HepG2 (cell line): ENCODE results near the gene COL9A3. TPM values are rescaled to one million over a fixed set of nuclear protein-coding genes. Genes with fewer than 3 reads are reported as not detected.

ENCODE experiments used
- CBX5 ChIP-seq: sonication (generic); formaldehyde crosslinking; IDR thresholded peaks from 2 replicates; pipeline ENCODE4 v1.4.0; 2020; ENCODE audit warnings: missing genetic modification reagents, borderline replicate concordance
- CEBPB ChIP-seq: IDR thresholded peaks from 2 replicates; pipeline ENCODE4 v1.6.1; 2011; ENCODE audit warnings: low read depth, low read length, improper control_type of control experiment, borderline replicate concordance
- CHD2 ChIP-seq: IDR thresholded peaks from 2 replicates; pipeline ENCODE4 v1.6.1; 2011; ENCODE audit warnings: low read depth, low read length, improper control_type of control experiment
- HNF4G ChIP-seq, 2 experiments: sonication (generic) in 1 of 2; formaldehyde crosslinking in 1 of 2; IDR thresholded peaks; 2 replicates each; pipeline versions ENCODE4 v1.4.0 to v1.6.1; 2011 to 2020; ENCODE audit warnings: borderline replicate concordance in 2 of 2, low read depth in 2 of 2, mild to moderate bottlenecking in 2 of 2, low read length in 1 of 2, missing genetic modification reagents in 1 of 2, moderate library complexity in 1 of 2
- HOXA9 ChIP-seq: sonication (generic); formaldehyde crosslinking; IDR thresholded peaks from 2 replicates; pipeline ENCODE4 v1.8.1; 2022; ENCODE audit warnings: missing genetic modification reagents, mild to moderate bottlenecking, moderate library complexity, borderline replicate concordance
- KAT8 ChIP-seq: IDR thresholded peaks from 2 replicates; pipeline ENCODE4 v1.6.1; 2016; ENCODE audit warnings: missing genetic modification reagents, missing compliant biosample characterization
- LBX2 ChIP-seq: sonication (generic); formaldehyde crosslinking; IDR thresholded peaks from 2 replicates; pipeline ENCODE4 v1.5.0; 2020; ENCODE audit warnings: missing genetic modification reagents, mild to moderate bottlenecking, borderline replicate concordance
- NFKB2 ChIP-seq: sonication (generic); formaldehyde crosslinking; IDR thresholded peaks from 2 replicates; pipeline ENCODE4 v1.4.0; 2020; ENCODE audit warnings: missing genetic modification reagents, borderline replicate concordance
- PLSCR1 ChIP-seq: sonication (generic); formaldehyde crosslinking; IDR thresholded peaks from 2 replicates; pipeline ENCODE4 v1.5.0; 2020; ENCODE audit warnings: missing genetic modification reagents, mild to moderate bottlenecking, borderline replicate concordance
- STAT5B ChIP-seq: sonication (generic); formaldehyde crosslinking; IDR thresholded peaks from 2 replicates; pipeline ENCODE4 v1.4.0; 2020; ENCODE audit warnings: missing genetic modification reagents
- TBX2 ChIP-seq: sonication (generic); formaldehyde crosslinking; IDR thresholded peaks from 2 replicates; pipeline ENCODE4 v1.5.0; 2020; ENCODE audit warnings: missing genetic modification reagents, mild to moderate bottlenecking, borderline replicate concordance
- TRIM24 ChIP-seq: sonication (generic); formaldehyde crosslinking; IDR thresholded peaks from 2 replicates; pipeline ENCODE4 v1.8.0; 2022; ENCODE audit warnings: mild to moderate bottlenecking, missing genetic modification reagents
- ZMAT3 ChIP-seq: sonication (generic); formaldehyde crosslinking; conservative IDR thresholded peaks from 2 replicates; pipeline ENCODE4 v1.7.0; 2021; ENCODE audit warnings: missing genetic modification reagents
- ZNF350 ChIP-seq: sonication (generic); formaldehyde crosslinking; IDR thresholded peaks from 2 replicates; pipeline ENCODE4 v1.4.0; 2020; ENCODE audit warnings: mild to moderate bottlenecking, low read depth, missing genetic modification reagents, borderline replicate concordance
- ZNF44 ChIP-seq: sonication (generic); formaldehyde crosslinking; IDR thresholded peaks from 2 replicates; pipeline ENCODE4 v1.5.1; 2020; ENCODE audit warnings: mild to moderate bottlenecking, missing genetic modification reagents
- ZSCAN21 ChIP-seq: sonication (generic); formaldehyde crosslinking; IDR thresholded peaks from 2 replicates; pipeline ENCODE4 v1.8.0; 2022; ENCODE audit warnings: mild to moderate bottlenecking, missing genetic modification reagents, moderate library complexity, borderline replicate concordance
- polyA plus RNA-seq, 8 experiments: library from polyadenylated mRNA; depleted of rRNA in 3 of 8; stranded (reverse) in 7 of 8; unstranded in 1 of 8; fragments of >200 nt; fragmentation: Illumina TruSeq in 4 of 8; extraction: Trizol in 4 of 8; gene quantifications; 2 replicates each; pipeline versions ENCODE4 v1.2.1 to v1.2.3, GENCODE V29; 2011 to 2016; ENCODE audit warnings: low read depth in 4 of 8, missing spikeins in 1 of 8, mixed read lengths in 1 of 8; ENCODE audit not compliant: insufficient read depth in 1 of 8
- total RNA-seq, 5 experiments: library from RNA; depleted of rRNA; stranded (reverse); fragments of >200 nt; fragmentation: Illumina TruSeq; extraction: Trizol; gene quantifications; 2 replicates each; pipeline ENCODE4 v1.2.3, GENCODE V29; 2016; ENCODE audit warnings: low read depth in 1 of 5
- TF ChIP-seq, protein P1 (sequence below): sonication (generic); formaldehyde crosslinking; IDR thresholded peaks from 2 replicates; pipeline ENCODE4 v1.8.0; 2022; ENCODE audit warnings: missing genetic modification reagents, mild to moderate bottlenecking, borderline replicate concordance
- TF ChIP-seq, protein P2 (sequence below): IDR thresholded peaks from 2 replicates; pipeline ENCODE4 v1.6.1; 2016; ENCODE audit warnings: low read depth, missing genetic modification reagents, missing compliant biosample characterization
- TF ChIP-seq, protein P3 (sequence below): sonication (generic); formaldehyde crosslinking; IDR thresholded peaks from 2 replicates; pipeline ENCODE4 v1.4.0; 2020; ENCODE audit warnings: mild to moderate bottlenecking, low read depth, missing genetic modification reagents

Gene COL9A3
- total and polyA plus RNA-seq, 2 of the 13 experiments (the other 11 are each of a cell fraction or from before 2014, with no cell fraction given) = 155 to 204 TPM

GRCh38 chr20:62876902-62877816 is 60.3 kb downstream of the COL9A3 start (continued):
- TF ChIP-seq PLSCR1 (CRISPR knock-in tag) (no peak), ZMAT3 (peak; percentile 65; the same call in 1 of the 2 replicates), CBX5 (CRISPR knock-in tag) (no peak), CEBPB (no peak), HNF4G (IDR thresholded peaks at IDR 0.05; ENCODE audit: borderline replicate concordance, low read depth, low read length) (peak; percentile 84), HNF4G (CRISPR knock-in tag; IDR thresholded peaks at IDR 0.05; ENCODE audit: borderline replicate concordance, low read depth) (peak; percentile 72; the same call in 1 of the 2 replicates), CHD2 (no peak), TBX2 (CRISPR knock-in tag) (peak; percentile 15; the same call in 1 of the 2 replicates), HOXA9 (CRISPR knock-in tag) (no peak), STAT5B (CRISPR knock-in tag) (no peak), KAT8 (CRISPR knock-in tag) (no peak), TRIM24 (CRISPR knock-in tag) (no peak), LBX2 (peak; percentile 56; the same call in 1 of the 2 replicates), ZNF44 (CRISPR knock-in tag) (0 out of 2 replicates have a peak, but pooled peaks have one; percentile 27), ZNF350 (CRISPR knock-in tag) (0 out of 2 replicates have a peak, but pooled peaks have one; percentile 9), ZSCAN21 (no peak; the same call in 1 of the 2 replicates), NFKB2 (CRISPR knock-in tag) (no peak)
- TF ChIP-seq, protein P1, sequence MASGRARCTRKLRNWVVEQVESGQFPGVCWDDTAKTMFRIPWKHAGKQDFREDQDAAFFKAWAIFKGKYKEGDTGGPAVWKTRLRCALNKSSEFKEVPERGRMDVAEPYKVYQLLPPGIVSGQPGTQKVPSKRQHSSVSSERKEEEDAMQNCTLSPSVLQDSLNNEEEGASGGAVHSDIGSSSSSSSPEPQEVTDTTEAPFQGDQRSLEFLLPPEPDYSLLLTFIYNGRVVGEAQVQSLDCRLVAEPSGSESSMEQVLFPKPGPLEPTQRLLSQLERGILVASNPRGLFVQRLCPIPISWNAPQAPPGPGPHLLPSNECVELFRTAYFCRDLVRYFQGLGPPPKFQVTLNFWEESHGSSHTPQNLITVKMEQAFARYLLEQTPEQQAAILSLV = no peak
- TF ChIP-seq, protein P2, sequence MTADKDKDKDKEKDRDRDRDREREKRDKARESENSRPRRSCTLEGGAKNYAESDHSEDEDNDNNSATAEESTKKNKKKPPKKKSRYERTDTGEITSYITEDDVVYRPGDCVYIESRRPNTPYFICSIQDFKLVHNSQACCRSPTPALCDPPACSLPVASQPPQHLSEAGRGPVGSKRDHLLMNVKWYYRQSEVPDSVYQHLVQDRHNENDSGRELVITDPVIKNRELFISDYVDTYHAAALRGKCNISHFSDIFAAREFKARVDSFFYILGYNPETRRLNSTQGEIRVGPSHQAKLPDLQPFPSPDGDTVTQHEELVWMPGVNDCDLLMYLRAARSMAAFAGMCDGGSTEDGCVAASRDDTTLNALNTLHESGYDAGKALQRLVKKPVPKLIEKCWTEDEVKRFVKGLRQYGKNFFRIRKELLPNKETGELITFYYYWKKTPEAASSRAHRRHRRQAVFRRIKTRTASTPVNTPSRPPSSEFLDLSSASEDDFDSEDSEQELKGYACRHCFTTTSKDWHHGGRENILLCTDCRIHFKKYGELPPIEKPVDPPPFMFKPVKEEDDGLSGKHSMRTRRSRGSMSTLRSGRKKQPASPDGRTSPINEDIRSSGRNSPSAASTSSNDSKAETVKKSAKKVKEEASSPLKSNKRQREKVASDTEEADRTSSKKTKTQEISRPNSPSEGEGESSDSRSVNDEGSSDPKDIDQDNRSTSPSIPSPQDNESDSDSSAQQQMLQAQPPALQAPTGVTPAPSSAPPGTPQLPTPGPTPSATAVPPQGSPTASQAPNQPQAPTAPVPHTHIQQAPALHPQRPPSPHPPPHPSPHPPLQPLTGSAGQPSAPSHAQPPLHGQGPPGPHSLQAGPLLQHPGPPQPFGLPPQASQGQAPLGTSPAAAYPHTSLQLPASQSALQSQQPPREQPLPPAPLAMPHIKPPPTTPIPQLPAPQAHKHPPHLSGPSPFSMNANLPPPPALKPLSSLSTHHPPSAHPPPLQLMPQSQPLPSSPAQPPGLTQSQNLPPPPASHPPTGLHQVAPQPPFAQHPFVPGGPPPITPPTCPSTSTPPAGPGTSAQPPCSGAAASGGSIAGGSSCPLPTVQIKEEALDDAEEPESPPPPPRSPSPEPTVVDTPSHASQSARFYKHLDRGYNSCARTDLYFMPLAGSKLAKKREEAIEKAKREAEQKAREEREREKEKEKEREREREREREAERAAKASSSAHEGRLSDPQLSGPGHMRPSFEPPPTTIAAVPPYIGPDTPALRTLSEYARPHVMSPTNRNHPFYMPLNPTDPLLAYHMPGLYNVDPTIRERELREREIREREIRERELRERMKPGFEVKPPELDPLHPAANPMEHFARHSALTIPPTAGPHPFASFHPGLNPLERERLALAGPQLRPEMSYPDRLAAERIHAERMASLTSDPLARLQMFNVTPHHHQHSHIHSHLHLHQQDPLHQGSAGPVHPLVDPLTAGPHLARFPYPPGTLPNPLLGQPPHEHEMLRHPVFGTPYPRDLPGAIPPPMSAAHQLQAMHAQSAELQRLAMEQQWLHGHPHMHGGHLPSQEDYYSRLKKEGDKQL (CRISPR knock-in tag) = no peak
- TF ChIP-seq, protein P3, sequence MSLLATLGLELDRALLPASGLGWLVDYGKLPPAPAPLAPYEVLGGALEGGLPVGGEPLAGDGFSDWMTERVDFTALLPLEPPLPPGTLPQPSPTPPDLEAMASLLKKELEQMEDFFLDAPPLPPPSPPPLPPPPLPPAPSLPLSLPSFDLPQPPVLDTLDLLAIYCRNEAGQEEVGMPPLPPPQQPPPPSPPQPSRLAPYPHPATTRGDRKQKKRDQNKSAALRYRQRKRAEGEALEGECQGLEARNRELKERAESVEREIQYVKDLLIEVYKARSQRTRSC = no peak
